ENCODE data around the gene PARP11.

GRCh38 chr12:3834774-3835173 is 38.4 kb downstream of the PARP11 start:
- TF ChIP-seq CTCF (conservative IDR thresholded peaks at IDR 0.05; ENCODE audit: low read length) (no peak), EZH2phosphoT487 (IDR thresholded peaks at IDR 0.05; ENCODE audit: borderline replicate concordance) (no peak)
